ENCODE data around the gene LDB2.
"Not testable (repeated sequence)": the region's sequence is repeated elsewhere in the genome, so short reads cannot be mapped to it uniquely, and the experiment has no call there.

The LDB2 gene

GRCh38 chr4:16652732-16653305 lies 245.6 kb downstream of the LDB2 start:
- Histone ChIP-seq H3K4me1 (ENCODE audit: control insufficient read depth, insufficient read depth, low read length) (no peaks in the 10 kb centered on the region), H3K9me3 (ENCODE audit: control insufficient read depth, insufficient read depth, low read length) (no peaks in the 10 kb centered on the region), H3K36me3 (ENCODE audit: control insufficient read depth, insufficient read depth, low read length) (no peaks in the 10 kb centered on the region), H3K27me3 (ENCODE audit: control insufficient read depth, insufficient read depth, low read length) (no peaks in the 10 kb centered on the region), H3K9ac (ENCODE audit: low read depth, low read length) (no peak overlapping the region), H3K4me3 (ENCODE audit: low read depth, low read length) (no peak overlapping the region)

- no peaks in the 10 kb centered on the region for H3K36me3 ChIP-seq (ENCODE audit: control insufficient read depth, insufficient read depth, low read length)
- H3K9ac ChIP-seq (ENCODE audit: low read depth, low read length), result no peak overlapping the region
- no peaks in the 10 kb centered on the region for H3K27me3 ChIP-seq (ENCODE audit: control insufficient read depth, insufficient read depth, low read length)
- no peaks in the 10 kb centered on the region for H3K9me3 ChIP-seq (ENCODE audit: control insufficient read depth, insufficient read depth, low read length)
- H3K4me3 ChIP-seq (ENCODE audit: low read depth, low read length), result no peak overlapping the region
- no peaks in the 10 kb centered on the region for H3K4me1 ChIP-seq (ENCODE audit: control insufficient read depth, insufficient read depth, low read length)
Measured at GRCh38 chr4:16646459-16646858, 252.0 kb downstream of the LDB2 start.

GRCh38 chr4:16643893-16644292 lies 254.6 kb downstream of the LDB2 start:
- Histone ChIP-seq H3K27me3 (ENCODE audit: control insufficient read depth, insufficient read depth, low read length) (no peaks in the 10 kb centered on the region), H3K9me3 (ENCODE audit: control insufficient read depth, insufficient read depth, low read length) (no peaks in the 10 kb centered on the region)

GRCh38 chr4:16642897-16643296 lies 255.5 kb downstream of the LDB2 start:
- Histone ChIP-seq H3K9ac (ENCODE audit: low read depth, low read length) (no peak overlapping the region), H3K9me3 (ENCODE audit: control insufficient read depth, insufficient read depth, low read length) (no peaks in the 10 kb centered on the region), H3K4me1 (ENCODE audit: control insufficient read depth, insufficient read depth, low read length) (no peaks in the 10 kb centered on the region), H3K4me3 (ENCODE audit: low read depth, low read length) (no peak overlapping the region), H3K27me3 (ENCODE audit: control insufficient read depth, insufficient read depth, low read length) (no peaks in the 10 kb centered on the region), H3K36me3 (ENCODE audit: control insufficient read depth, insufficient read depth, low read length) (no peaks in the 10 kb centered on the region)

More at GRCh38 chr4:16643893-16644292, 254.6 kb downstream of the LDB2 start:
- Histone ChIP-seq H3K36me3 (ENCODE audit: control insufficient read depth, insufficient read depth, low read length) (no peaks in the 10 kb centered on the region), H3K9ac (ENCODE audit: low read depth, low read length) (no peak overlapping the region), H3K4me3 (ENCODE audit: low read depth, low read length) (no peak overlapping the region), H3K4me1 (ENCODE audit: control insufficient read depth, insufficient read depth, low read length) (no peaks in the 10 kb centered on the region)

GRCh38 chr4:16641971-16642370 lies 256.5 kb downstream of the LDB2 start:
- no peaks in the 10 kb centered on the region for H3K9me3 ChIP-seq (ENCODE audit: control insufficient read depth, insufficient read depth, low read length)
- no peaks in the 10 kb centered on the region for H3K27me3 ChIP-seq (ENCODE audit: control insufficient read depth, insufficient read depth, low read length)
- H3K4me1 ChIP-seq (ENCODE audit: control insufficient read depth, insufficient read depth, low read length), result peaks cover 1% of the 10 kb centered on the region
- no peak overlapping the region for H3K9ac ChIP-seq (ENCODE audit: low read depth, low read length)
- no peaks in the 10 kb centered on the region for H3K36me3 ChIP-seq (ENCODE audit: control insufficient read depth, insufficient read depth, low read length)
- no peak overlapping the region for H3K4me3 ChIP-seq (ENCODE audit: low read depth, low read length)

- H3K36me3 ChIP-seq (ENCODE audit: control insufficient read depth, insufficient read depth, low read length), result no peaks in the 10 kb centered on the region
Measured at GRCh38 chr4:16636912-16637630, 261.4 kb downstream of the LDB2 start.

GRCh38 chr4:16636304-16636703 lies 262.1 kb downstream of the LDB2 start:
- H3K9me3 ChIP-seq (ENCODE audit: control insufficient read depth, insufficient read depth, low read length), result no peaks in the 10 kb centered on the region
- peaks cover 5% of the 10 kb centered on the region for H3K4me1 ChIP-seq (ENCODE audit: control insufficient read depth, insufficient read depth, low read length)
- no peaks in the 10 kb centered on the region for H3K36me3 ChIP-seq (ENCODE audit: control insufficient read depth, insufficient read depth, low read length)
- no peak overlapping the region for H3K9ac ChIP-seq (ENCODE audit: low read depth, low read length)
- H3K4me3 ChIP-seq (ENCODE audit: low read depth, low read length), result no peak overlapping the region
- no peaks in the 10 kb centered on the region for H3K27me3 ChIP-seq (ENCODE audit: control insufficient read depth, insufficient read depth, low read length)

More at GRCh38 chr4:16636912-16637630, 261.4 kb downstream of the LDB2 start:
- no peak overlapping the region for H3K9ac ChIP-seq (ENCODE audit: low read depth, low read length)
- no peak overlapping the region for H3K4me3 ChIP-seq (ENCODE audit: low read depth, low read length)
- no peaks in the 10 kb centered on the region for H3K9me3 ChIP-seq (ENCODE audit: control insufficient read depth, insufficient read depth, low read length)
- no peaks in the 10 kb centered on the region for H3K27me3 ChIP-seq (ENCODE audit: control insufficient read depth, insufficient read depth, low read length)
- H3K4me1 ChIP-seq (ENCODE audit: control insufficient read depth, insufficient read depth, low read length), result peaks cover 5% of the 10 kb centered on the region

- not testable (repeated sequence) for H3K4me3 ChIP-seq (ENCODE audit: low read depth, low read length); H3K36me3 ChIP-seq (ENCODE audit: control insufficient read depth, insufficient read depth, low read length); H3K4me1 ChIP-seq (ENCODE audit: control insufficient read depth, insufficient read depth, low read length); H3K9me3 ChIP-seq (ENCODE audit: control insufficient read depth, insufficient read depth, low read length); H3K27me3 ChIP-seq (ENCODE audit: control insufficient read depth, insufficient read depth, low read length); H3K9ac ChIP-seq (ENCODE audit: low read depth, low read length)
Measured at GRCh38 chr4:16629274-16629673, 269.2 kb downstream of the LDB2 start.

GRCh38 chr4:16628835-16629234 lies 269.6 kb downstream of the LDB2 start:
- not testable (repeated sequence) for H3K27me3 ChIP-seq (ENCODE audit: control insufficient read depth, insufficient read depth, low read length); H3K4me3 ChIP-seq (ENCODE audit: low read depth, low read length); H3K36me3 ChIP-seq (ENCODE audit: control insufficient read depth, insufficient read depth, low read length); H3K4me1 ChIP-seq (ENCODE audit: control insufficient read depth, insufficient read depth, low read length); H3K9me3 ChIP-seq (ENCODE audit: control insufficient read depth, insufficient read depth, low read length); H3K9ac ChIP-seq (ENCODE audit: low read depth, low read length)

GRCh38 chr4:16627999-16628398 lies 270.4 kb downstream of the LDB2 start:
- H3K4me3 ChIP-seq (ENCODE audit: low read depth, low read length), result no peak overlapping the region
- no peaks in the 10 kb centered on the region for H3K27me3 ChIP-seq (ENCODE audit: control insufficient read depth, insufficient read depth, low read length)
- H3K4me1 ChIP-seq (ENCODE audit: control insufficient read depth, insufficient read depth, low read length), result no peaks in the 10 kb centered on the region
- no peaks in the 10 kb centered on the region for H3K9me3 ChIP-seq (ENCODE audit: control insufficient read depth, insufficient read depth, low read length)
- no peaks in the 10 kb centered on the region for H3K36me3 ChIP-seq (ENCODE audit: control insufficient read depth, insufficient read depth, low read length)
- H3K9ac ChIP-seq (ENCODE audit: low read depth, low read length), result no peak overlapping the region

- Histone ChIP-seq H3K27me3 (ENCODE audit: control insufficient read depth, insufficient read depth, low read length) (no peaks in the 10 kb centered on the region), H3K4me3 (ENCODE audit: low read depth, low read length) (no peak overlapping the region), H3K36me3 (ENCODE audit: control insufficient read depth, insufficient read depth, low read length) (no peaks in the 10 kb centered on the region), H3K9me3 (ENCODE audit: control insufficient read depth, insufficient read depth, low read length) (no peaks in the 10 kb centered on the region), H3K9ac (ENCODE audit: low read depth, low read length) (no peak overlapping the region), H3K4me1 (ENCODE audit: control insufficient read depth, insufficient read depth, low read length) (no peaks in the 10 kb centered on the region)
Measured at GRCh38 chr4:16626945-16627344, 271.5 kb downstream of the LDB2 start.

GRCh38 chr4:16622826-16623225 lies 275.6 kb downstream of the LDB2 start:
- Histone ChIP-seq H3K9ac (ENCODE audit: low read depth, low read length) (no peak overlapping the region), H3K36me3 (ENCODE audit: control insufficient read depth, insufficient read depth, low read length) (no peaks in the 10 kb centered on the region), H3K9me3 (ENCODE audit: control insufficient read depth, insufficient read depth, low read length) (no peaks in the 10 kb centered on the region), H3K4me3 (ENCODE audit: low read depth, low read length) (no peak overlapping the region), H3K4me1 (ENCODE audit: control insufficient read depth, insufficient read depth, low read length) (no peaks in the 10 kb centered on the region), H3K27me3 (ENCODE audit: control insufficient read depth, insufficient read depth, low read length) (no peaks in the 10 kb centered on the region)

Data from iPS-15b (cell line).